H1 (cell line): ENCODE data around the gene SEC63. TPM values are rescaled to one million over a fixed set of nuclear protein-coding genes. Genes with fewer than 3 reads are reported as not detected.
"Not testable (repeated sequence)": the region's sequence is repeated elsewhere in the genome, so short reads cannot be mapped to it uniquely, and the experiment has no call there.

Experiments used
- CTCF ChIA-PET: fragments of 300-600 bp; sonication (Branson Sonifier 250); formaldehyde crosslinking; loops from one replicate; lab custom pipeline; 2021; ENCODE audit not compliant: partially characterized antibody; lab: Charles Lee
- POLR2A ChIA-PET: fragments of 300-600 bp; sonication (Branson Sonifier 250); formaldehyde crosslinking; loops from one replicate; lab custom pipeline; 2021; ENCODE audit warnings: inconsistent platforms; ENCODE audit not compliant: partially characterized antibody; lab: Charles Lee
- DNase-seq, 2 experiments: peaks; one replicate each; pipeline versions ENCODE4 v3.0.0 to v3.0.0-alpha.2; 2010 to 2022; ENCODE audit warnings: low spot score in 2 of 2, low read depth in 1 of 2, mixed read lengths in 1 of 2
- FAIRE-seq: peaks from 2 replicates; lab custom pipeline; 2011; peaks lifted over from hg19 to GRCh38; lab: Jason Lieb, UNC
- H2AFZ ChIP-seq: 2 replicates; pipeline ENCODE4 v1.8.1; 2012; ENCODE audit warnings: low read length, inconsistent platforms
- H2AK5ac ChIP-seq: 2 replicates; pipeline ENCODE4 v1.6.1; 2013; ENCODE audit warnings: low read depth, low read length
- H2BK120ac ChIP-seq: replicated peaks from 2 replicates; pipeline ENCODE3; 2013; ENCODE audit warnings: low read depth, low read length, inconsistent platforms
- H2BK12ac ChIP-seq: 2 replicates; pipeline ENCODE4 v1.6.1; 2013; ENCODE audit warnings: low read depth, low read length
- H2BK15ac ChIP-seq: 2 replicates; pipeline ENCODE4 v1.6.1; 2013; ENCODE audit warnings: low read length
- H2BK20ac ChIP-seq: 2 replicates; pipeline ENCODE4 v1.6.1; 2013; ENCODE audit warnings: low read length
- H2BK5ac ChIP-seq: 2 replicates; pipeline ENCODE4 v1.6.1; 2013; ENCODE audit warnings: low read depth, low read length
- H3K14ac ChIP-seq: 2 replicates; pipeline ENCODE4 v1.6.1; 2013; ENCODE audit warnings: inconsistent platforms; ENCODE audit not compliant: insufficient read length
- H3K18ac ChIP-seq: 2 replicates; pipeline ENCODE4 v1.6.1; 2013; ENCODE audit warnings: low read length; ENCODE audit errors: extremely low read depth
- H3K23ac ChIP-seq: 2 replicates; pipeline ENCODE4 v1.6.1; 2013; ENCODE audit warnings: inconsistent platforms; ENCODE audit not compliant: insufficient read length
- H3K23me2 ChIP-seq: 2 replicates; pipeline ENCODE4 v1.6.1; 2013; ENCODE audit warnings: low read depth, low read length
- H3K27ac ChIP-seq: 2 replicates; pipeline ENCODE4 v1.6.1; 2011; ENCODE audit warnings: low read depth, low read length, inconsistent platforms
- H3K27me3 ChIP-seq, 4 experiments: replicated peaks in 1 of 4; 1 replicate in 1 of 4; 2 replicates in 3 of 4; pipeline versions ENCODE4 v1.6.1 to v1.8.1; 2011 to 2013; ENCODE audit warnings: low read length in 3 of 4, mild to moderate bottlenecking in 3 of 4, inconsistent platforms in 2 of 4, mixed read lengths in 2 of 4, moderate library complexity in 1 of 4; ENCODE audit not compliant: control insufficient read depth in 3 of 4, insufficient read depth in 3 of 4; ENCODE audit errors: extremely low read depth in 1 of 4
- H3K36me3 ChIP-seq, 4 experiments: 2 replicates each; pipeline versions ENCODE4 v1.6.1 to v1.8.1; 2011 to 2013; ENCODE audit warnings: mild to moderate bottlenecking in 4 of 4, low read length in 3 of 4, moderate library complexity in 2 of 4, control low read depth in 1 of 4, inconsistent platforms in 1 of 4; ENCODE audit not compliant: insufficient read depth in 4 of 4, control insufficient read depth in 2 of 4
- H3K4ac ChIP-seq: replicated peaks from 2 replicates; pipeline ENCODE3; 2013; ENCODE audit warnings: low read length, low read depth, mixed read lengths, inconsistent platforms; ENCODE audit not compliant: insufficient read length
- H3K4me1 ChIP-seq, 4 experiments: replicated peaks in 1 of 4; 1 replicate in 1 of 4; 2 replicates in 3 of 4; pipeline versions ENCODE4 v1.6.1 to v1.8.1; 2011 to 2013; ENCODE audit warnings: low read length in 3 of 4, inconsistent platforms in 2 of 4, mixed read lengths in 1 of 4; ENCODE audit not compliant: insufficient read depth in 4 of 4, control insufficient read depth in 3 of 4
- H3K4me2 ChIP-seq, 2 experiments: 2 replicates each; pipeline versions ENCODE4 v1.6.1 to v1.8.1; 2011 to 2013; ENCODE audit warnings: low read depth in 2 of 2, low read length in 2 of 2, control low read depth in 1 of 2, inconsistent platforms in 1 of 2, mild to moderate bottlenecking in 1 of 2; ENCODE audit not compliant: insufficient read depth in 1 of 2
- H3K4me3 ChIP-seq, 4 experiments: fragments of 200-600, 300-600 bp in 1 of 4; sonication (generic), shearing (Covaris generic), sonication (Bioruptor Twin) in 1 of 4; 2 replicates each; pipeline versions ENCODE4 v1.5.1 to v1.8.1; 2011 to 2016; ENCODE audit warnings: low read length in 4 of 4, low read depth in 3 of 4, control low read depth in 2 of 4, inconsistent platforms in 2 of 4, mild to moderate bottlenecking in 2 of 4, mixed read lengths in 1 of 4, moderate library complexity in 1 of 4; ENCODE audit not compliant: insufficient read depth in 2 of 4; ENCODE audit errors: extremely low read depth in 1 of 4
- H3K56ac ChIP-seq: replicated peaks from 2 replicates; pipeline ENCODE3; 2013; ENCODE audit warnings: low read depth, mild to moderate bottlenecking, mixed read lengths, low read length, inconsistent platforms; ENCODE audit not compliant: insufficient read length
- H3K79me1 ChIP-seq: 2 replicates; pipeline ENCODE4 v1.6.1; 2013; ENCODE audit warnings: low read depth, low read length, control low read depth
- H3K79me2 ChIP-seq, 2 experiments: 2 replicates each; pipeline versions ENCODE4 v1.6.1 to v1.8.1; 2012 to 2013; ENCODE audit warnings: low read length in 2 of 2, mild to moderate bottlenecking in 2 of 2, inconsistent platforms in 1 of 2; ENCODE audit not compliant: insufficient read depth in 2 of 2, control insufficient read depth in 1 of 2
- H3K9ac ChIP-seq, 4 experiments: replicated peaks in 1 of 4; 1 replicate in 1 of 4; 2 replicates in 3 of 4; pipeline versions ENCODE4 v1.6.1 to v1.8.1; 2011 to 2013; ENCODE audit warnings: low read depth in 3 of 4, low read length in 3 of 4, control low read depth in 2 of 4, mild to moderate bottlenecking in 2 of 4, moderate library complexity in 2 of 4, inconsistent platforms in 1 of 4; ENCODE audit errors: extremely low read depth in 1 of 4
- H3K9me3 ChIP-seq, 2 experiments: 2 replicates each; pipeline versions ENCODE4 v1.6.1 to v1.8.1; 2012 to 2013; ENCODE audit warnings: mild to moderate bottlenecking in 2 of 2, moderate library complexity in 2 of 2, control low read depth in 1 of 2, inconsistent platforms in 1 of 2, low read depth in 1 of 2, low read length in 1 of 2, mixed read lengths in 1 of 2; ENCODE audit not compliant: insufficient read depth in 2 of 2
- H4K20me1 ChIP-seq, 2 experiments: replicated peaks in 1 of 2; 2 replicates each; pipeline versions ENCODE3 to v1.8.1; 2011 to 2013; ENCODE audit warnings: inconsistent platforms in 2 of 2, low read length in 2 of 2, mild to moderate bottlenecking in 1 of 2; ENCODE audit not compliant: insufficient read depth in 2 of 2, control insufficient read depth in 1 of 2
- H4K5ac ChIP-seq: 2 replicates; pipeline ENCODE4 v1.6.1; 2013; ENCODE audit warnings: low read length, low read depth, mixed read lengths, inconsistent platforms; ENCODE audit not compliant: insufficient read length
- H4K8ac ChIP-seq: 2 replicates; pipeline ENCODE4 v1.8.0; 2013; ENCODE audit warnings: mild to moderate bottlenecking, moderate library complexity, low read length, inconsistent platforms; ENCODE audit not compliant: insufficient read depth; ENCODE audit errors: extremely low read depth
- H4K91ac ChIP-seq: replicated peaks from 2 replicates; pipeline ENCODE3; 2013; ENCODE audit warnings: low read length, mixed read lengths, inconsistent platforms; ENCODE audit not compliant: insufficient read length
- WGBS, 2 experiments: shearing (Covaris generic) in 1 of 2; methylation state at CpG; one replicate each; pipeline versions ENCODE4 v1.1.6 to v1.1.7; 2013 to 2015; ENCODE audit warnings: low lambda C conversion rate in 2 of 2, mixed read lengths in 2 of 2, inconsistent platforms in 1 of 2, low coverage in 1 of 2, missing lambda C conversion rate in 1 of 2; ENCODE audit not compliant: insufficient replicate concordance in 2 of 2, insufficient coverage in 1 of 2, insufficient read length in 1 of 2; ENCODE audit errors: extremely low coverage in 1 of 2, missing lambda C conversion rate in 1 of 2; 5-methylcytosine and 5-hydroxymethylcytosine counted together
- polyA plus RNA-seq, 7 experiments: library from polyadenylated mRNA; depleted of rRNA in 3 of 7; stranded (reverse) in 5 of 7; unstranded in 2 of 7; fragments of >200 nt in 5 of 7; fragments of 200-250 nt in 2 of 7; gene quantifications; 1 replicate in 5 of 7; 2 replicates in 1 of 7; 4 replicates in 1 of 7; pipeline versions ENCODE4 v1.2.1 to v1.2.3, GENCODE V29; 2011 to 2013; ENCODE audit warnings: missing spikeins in 2 of 7, mixed read lengths in 2 of 7
- total RNA-seq: library from RNA; stranded (reverse); fragmentation: NEBNext Ultra II Directional; extraction: Animal tissue kit (Norgen Biotek cat#: 25700); gene quantifications from 2 replicates; pipeline ENCODE4 v1.2.1, GENCODE V29; 2021

The SEC63 gene
- total and polyA plus RNA-seq, 2 of the 8 experiments (the other 6 are each of a cell fraction or from before 2014, with no cell fraction given), result 17.3 to 121 TPM

- H3K79me1 ChIP-seq, H4K91ac ChIP-seq, H3K18ac ChIP-seq, H3K23me2 ChIP-seq, H3K27ac ChIP-seq, POLR2A ChIA-PET, H2BK15ac ChIP-seq, DNase-seq, H2BK20ac ChIP-seq, H3K56ac ChIP-seq, H3K27me3 ChIP-seq, H3K4ac ChIP-seq, H3K9me3 ChIP-seq, H2AK5ac ChIP-seq, H2BK120ac ChIP-seq, H3K4me2 ChIP-seq, H3K23ac ChIP-seq, H4K8ac ChIP-seq, H3K9ac ChIP-seq, H3K14ac ChIP-seq, H3K4me3 ChIP-seq, H3K79me2 ChIP-seq, H4K20me1 ChIP-seq, H2AFZ ChIP-seq, H2BK5ac ChIP-seq, H3K4me1 ChIP-seq, H2BK12ac ChIP-seq, H4K5ac ChIP-seq: not testable (repeated sequence)
- WGBS, 2 experiments, result 93% methylated on average over 1 of the region's 1 CpG; no CpG with 5 or more reads in 1 of the 2 experiments
- peaks cover 0 to 34% (median 2%) of the 10 kb centered on the region in 4 experiments; a peak in 3 of 8 replicates for H3K36me3 ChIP-seq
- CTCF ChIA-PET, result interaction anchor here (0.7 kb wide), 1 partner anchor 9 kb away, joined by 3 read pairs; no protein-coding TSS in a partner anchor
- FAIRE-seq, result peak; percentile 39
Measured at GRCh38 chr6:107871512-107871911, 86.5 kb downstream of the SEC63 start.
